SK-N-MC (cell line): Measurements from ENCODE around the gene FAM234A.

Source experiments
- DNase-seq: peaks from one replicate; pipeline ENCODE4 v3.0.0-alpha.2; 2011; ENCODE audit warnings: low read depth, low spot score
- H3K27ac ChIP-seq: fragments of 200-600 bp; sonication (generic); 2 replicates; pipeline ENCODE4 v1.5.1; 2016; ENCODE audit warnings: mixed run types
- H3K36me3 ChIP-seq: fragments of 200-600 bp; sonication (generic); 2 replicates; pipeline ENCODE4 v1.6.1; 2017; ENCODE audit warnings: antibody characterized with exemption, low read length, mixed read lengths; ENCODE audit not compliant: insufficient read depth
- H3K4me3 ChIP-seq: fragments of 200-600 bp; sonication (generic); 2 replicates; pipeline ENCODE4 v1.5.1; 2016
- H3K9ac ChIP-seq: fragments of 200-600 bp; sonication (generic); 2 replicates; pipeline ENCODE4 v1.8.0; 2017; ENCODE audit warnings: mixed run types, mixed read lengths; ENCODE audit not compliant: insufficient read length
- H3K9me3 ChIP-seq: fragments of 200-600 bp; sonication (generic); 2 replicates; pipeline ENCODE4 v1.6.1; 2017; ENCODE audit warnings: low read depth, mild to moderate bottlenecking, antibody characterized with exemption, low read length, moderate library complexity, mixed read lengths
- EZH2 ChIP-seq: fragments of 200-600 bp; sonication (generic); IDR thresholded peaks from one replicate; pipeline ENCODE4 v1.6.1; 2017; ENCODE audit warnings: antibody characterized with exemption
- FOXP2 ChIP-seq: optimal IDR thresholded peaks from 2 replicates; pipeline ENCODE3; 2011; ENCODE audit warnings: mild to moderate bottlenecking, moderate library complexity; ENCODE audit not compliant: insufficient read depth; ENCODE audit errors: extremely low read length, control extremely low read depth
- POLR2AphosphoS5 ChIP-seq: IDR thresholded peaks from 2 replicates; pipeline ENCODE4 v1.6.1; 2012; ENCODE audit warnings: mild to moderate bottlenecking, low read depth, low read length, borderline replicate concordance

Gene FAM234A

DNA sequence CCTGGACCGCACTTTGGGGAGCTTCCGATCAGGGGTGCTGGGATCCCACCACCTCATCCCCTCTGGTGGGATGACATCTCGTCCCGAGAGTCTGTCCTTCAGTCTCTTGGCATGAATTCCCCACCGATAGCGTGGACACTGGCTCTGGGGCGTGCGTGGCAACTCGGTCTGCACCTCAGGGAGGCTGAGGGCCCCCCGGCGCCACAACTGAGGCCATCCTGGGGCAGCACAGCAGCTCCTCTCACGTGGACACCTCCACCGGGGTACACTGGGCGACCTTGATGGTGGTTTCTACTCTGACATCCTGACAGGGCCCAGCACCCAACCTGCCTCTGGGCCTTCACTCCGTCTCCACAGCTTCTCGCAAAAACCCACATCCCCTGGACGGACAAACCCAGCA is 56.9 kb downstream of the FAM234A start:
- DNase-seq: no peak
- H3K9ac ChIP-seq: no peak overlapping the region
- no peak overlapping the region for H3K27ac ChIP-seq
- H3K4me3 ChIP-seq: no peak overlapping the region
- H3K9me3 ChIP-seq: no peaks in the 10 kb centered on the region
- no peak for TF ChIP-seq POLR2AphosphoS5
- TF ChIP-seq FOXP2: no peak
- no peaks in the 10 kb centered on the region; the same call in 1 of the 2 replicates for H3K36me3 ChIP-seq

DNA sequence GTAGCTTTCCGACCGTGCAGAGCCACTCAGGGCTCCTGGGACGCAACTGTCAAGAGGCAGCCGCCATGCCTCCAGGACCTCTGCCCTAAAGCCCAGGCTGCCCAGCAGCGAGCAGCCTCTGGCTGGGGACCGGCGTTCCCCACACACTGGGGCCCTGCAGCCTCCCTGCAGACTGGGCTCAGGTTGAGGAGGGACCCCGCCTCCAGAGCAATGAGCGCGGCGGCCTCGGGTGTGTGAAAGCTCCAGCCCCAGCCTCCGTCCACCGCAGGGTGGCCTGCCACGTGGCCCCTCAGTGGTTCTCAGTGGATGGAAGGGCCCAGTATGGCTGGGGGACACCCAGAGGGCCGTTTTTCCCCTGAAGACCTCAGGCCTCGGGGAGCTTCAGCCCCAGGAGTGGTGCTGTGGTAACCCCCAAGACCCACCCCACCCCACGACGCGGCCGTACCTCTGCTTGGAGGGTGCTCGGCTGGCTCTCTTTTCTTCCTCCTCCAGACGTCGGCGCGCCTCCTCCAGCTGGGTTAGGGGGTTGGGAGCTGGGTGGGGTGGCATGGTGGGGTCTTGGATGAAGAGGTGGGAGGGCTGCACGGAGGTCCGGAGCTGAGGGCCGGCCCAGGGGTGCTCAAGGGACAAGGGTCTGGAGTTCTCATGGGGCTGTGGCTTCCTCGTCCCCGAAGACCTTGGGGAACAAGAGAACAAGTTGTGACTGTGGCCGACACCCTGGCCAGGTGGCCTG is 58.6 kb downstream of the FAM234A start:
- Histone ChIP-seq H3K4me3 (no peak overlapping the region), H3K9me3 (no peaks in the 10 kb centered on the region), H3K27ac (no peak overlapping the region), H3K9ac (no peak overlapping the region), H3K36me3 (no peaks in the 10 kb centered on the region; the same call in 1 of the 2 replicates)
- TF ChIP-seq POLR2AphosphoS5 (no peak), FOXP2 (no peak), EZH2 (no peak)
- no peak for DNase-seq

DNA sequence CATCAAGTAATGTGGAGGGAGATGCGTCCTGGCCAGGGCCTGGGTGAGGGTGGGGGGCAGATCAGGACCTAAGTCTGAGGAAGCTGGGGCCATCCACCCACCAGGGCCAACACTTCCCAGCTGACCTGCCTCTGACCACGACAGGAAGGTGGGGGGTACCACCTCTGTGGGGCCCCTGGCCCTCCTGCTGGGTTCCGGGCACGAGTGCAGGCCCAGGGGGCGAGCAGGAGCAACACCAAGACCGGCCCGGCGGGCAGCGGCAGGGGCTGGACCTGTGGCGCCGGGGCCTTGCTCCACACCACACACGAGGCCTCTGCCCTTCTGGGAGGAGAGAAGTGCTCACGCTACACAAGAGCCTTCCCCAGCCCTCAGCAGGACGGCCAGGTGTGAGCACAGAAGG is 61.7 kb downstream of the FAM234A start:
- no peaks in the 10 kb centered on the region; the same call in 1 of the 2 replicates for H3K36me3 ChIP-seq
- no peak overlapping the region for H3K4me3 ChIP-seq
- no peak for TF ChIP-seq EZH2
- no peak for TF ChIP-seq FOXP2
- TF ChIP-seq POLR2AphosphoS5: no peak
- H3K9ac ChIP-seq: no peak overlapping the region
- DNase-seq: no peak
- H3K27ac ChIP-seq: no peak overlapping the region
- no peaks in the 10 kb centered on the region for H3K9me3 ChIP-seq

- H3K36me3 ChIP-seq: no peaks in the 10 kb centered on the region; the same call in 1 of the 2 replicates
- DNase-seq: no peak
- H3K9ac ChIP-seq: no peak overlapping the region
- TF ChIP-seq FOXP2 (no peak), POLR2AphosphoS5 (no peak), EZH2 (no peak)
- no peak overlapping the region for H3K27ac ChIP-seq
- no peak overlapping the region for H3K4me3 ChIP-seq
- no peaks in the 10 kb centered on the region for H3K9me3 ChIP-seq
These were observed 62.3 kb downstream of the FAM234A start for GRCh38 chr16:296806-297510.

GRCh38 chr16:297832-298231 is 63.2 kb downstream of the FAM234A start:
- Histone ChIP-seq H3K27ac (no peak overlapping the region), H3K4me3 (no peak overlapping the region), H3K36me3 (no peaks in the 10 kb centered on the region; the same call in 1 of the 2 replicates), H3K9me3 (no peaks in the 10 kb centered on the region), H3K9ac (no peak overlapping the region)
- TF ChIP-seq FOXP2: no peak
- DNase-seq: no peak

GRCh38 chr16:301235-301634 is 66.6 kb downstream of the FAM234A start:
- Histone ChIP-seq H3K9me3 (no peaks in the 10 kb centered on the region), H3K4me3 (no peak overlapping the region), H3K27ac (no peak overlapping the region), H3K9ac (no peak overlapping the region), H3K36me3 (no peaks in the 10 kb centered on the region; the same call in 1 of the 2 replicates)
- no peak for TF ChIP-seq POLR2AphosphoS5
- no peak for TF ChIP-seq EZH2
- TF ChIP-seq FOXP2: no peak
- DNase-seq: no peak

DNA sequence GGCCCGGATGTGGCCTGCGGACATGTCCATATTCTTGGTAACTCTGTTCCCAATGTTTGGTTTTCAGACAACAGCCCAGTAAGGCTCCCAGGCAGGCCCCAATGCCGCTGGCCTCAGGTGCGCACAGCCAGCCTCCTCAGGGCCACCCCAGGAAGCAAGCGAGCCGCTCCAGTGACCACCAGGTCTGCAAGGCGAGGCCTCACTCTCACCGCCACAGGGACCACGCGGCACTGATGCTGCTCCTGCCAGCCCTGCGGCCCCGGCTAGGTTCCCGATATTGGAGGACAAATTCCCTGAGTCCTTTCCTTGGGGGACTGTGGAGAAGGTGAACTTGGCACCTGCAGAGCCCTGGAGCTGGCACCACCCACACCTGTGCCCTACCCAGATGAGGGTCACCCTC is 67.3 kb downstream of the FAM234A start:
- no peaks in the 10 kb centered on the region; the same call in 1 of the 2 replicates for H3K36me3 ChIP-seq
- H3K4me3 ChIP-seq: no peak overlapping the region
- no peak overlapping the region for H3K9ac ChIP-seq
- H3K9me3 ChIP-seq: no peaks in the 10 kb centered on the region
- no peak for DNase-seq
- no peak overlapping the region for H3K27ac ChIP-seq
- TF ChIP-seq EZH2 (no peak), POLR2AphosphoS5 (no peak), FOXP2 (no peak)

GRCh38 chr16:303760-304505 is 69.3 kb downstream of the FAM234A start:
- Histone ChIP-seq H3K9ac (no peak overlapping the region), H3K36me3 (0 out of 2 replicates have a peak, but pooled peaks cover 2% of the 10 kb centered on the region), H3K27ac (no peak overlapping the region), H3K9me3 (no peaks in the 10 kb centered on the region), H3K4me3 (no peak overlapping the region)
- TF ChIP-seq FOXP2 (no peak), POLR2AphosphoS5 (no peak)
- DNase-seq: no peak
